Peyer's patch (tissue), 4 donors: ENCODE results near the gene SOX13.

Source experiments
- CTCF ChIP-seq, 6 experiments: fragments of 450-650 bp in 4 of 6; fragments of 200-600 bp in 2 of 6; sonication (generic) in 1 of 6; IDR thresholded peaks; one replicate each; pipeline ENCODE4 v1.5.1; 2017 to 2019; ENCODE audit warnings: antibody characterized with exemption in 6 of 6, mild to moderate bottlenecking in 3 of 6, moderate library complexity in 1 of 6
- POLR2A ChIP-seq, 2 donors: fragments of 450-650 bp; IDR thresholded peaks; one replicate each; pipeline ENCODE4 v1.5.1; 2017; ENCODE audit warnings: antibody characterized with exemption in 2 of 2, mild to moderate bottlenecking in 2 of 2, moderate library complexity in 2 of 2

DNA sequence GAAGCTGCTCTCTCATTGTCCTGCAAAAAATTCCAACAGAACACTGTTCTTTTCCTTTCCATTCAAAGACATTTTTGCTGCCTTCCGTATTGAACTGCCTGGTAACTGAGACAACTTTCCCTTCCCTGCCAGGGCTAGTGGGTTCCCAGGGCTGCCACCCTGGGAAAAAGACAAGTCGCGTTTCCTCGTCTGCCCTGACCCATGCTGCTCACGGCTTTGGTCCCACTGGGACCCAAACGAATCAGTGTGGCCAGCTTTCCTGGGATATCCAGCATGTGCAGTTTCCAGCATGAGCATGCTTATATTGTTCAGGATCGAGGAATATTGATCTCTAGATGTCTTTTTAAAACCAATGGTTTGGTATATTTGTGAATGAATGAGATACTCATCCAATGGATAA is 18.2 kb downstream of the SOX13 start:
- TF ChIP-seq CTCF (IDR thresholded peaks at IDR 0.05): no peak
- TF ChIP-seq POLR2A (IDR thresholded peaks at IDR 0.05): no peak
